SK-N-SH treated with all-trans-retinoic acid at 6 μM for 48 hours (cell line): ENCODE results near the gene EID2.

ENCODE experiments used
- ATAC-seq: fragments of 200-7000 bp; cut with Tn5 transposase; 3 replicates; pipeline ENCODE4 v1.9.1; 2020; ENCODE audit warnings: mild to moderate bottlenecking, moderate library complexity
- ARNTL ChIP-seq: fragments of 450-650 bp; formaldehyde crosslinking; IDR thresholded peaks from 2 replicates; pipeline ENCODE4 v1.5.0; 2020; ENCODE audit warnings: low read depth, mild to moderate bottlenecking, moderate library complexity, borderline replicate concordance
- BACH2 ChIP-seq: fragments of 250-450 bp; sonication (Bioruptor Pico); IDR thresholded peaks from 2 replicates; pipeline ENCODE4 v1.9.0; 2021; ENCODE audit warnings: mild to moderate bottlenecking, borderline replicate concordance
- CSDC2 ChIP-seq: fragments of 250-450 bp; sonication (Bioruptor Pico); IDR thresholded peaks from 2 replicates; pipeline ENCODE4 v1.5.0; 2020; ENCODE audit warnings: mild to moderate bottlenecking, moderate library complexity
- ESRRG ChIP-seq: fragments of 250-450 bp; sonication (Bioruptor Pico); IDR thresholded peaks from 2 replicates; pipeline ENCODE4 v1.6.1; 2021; ENCODE audit warnings: mild to moderate bottlenecking
- GLIS3 ChIP-seq: fragments of 250-450 bp; sonication (Bioruptor Pico); IDR thresholded peaks from 2 replicates; pipeline ENCODE4 v1.5.0; 2020; ENCODE audit warnings: mild to moderate bottlenecking, moderate library complexity
- ISL1 ChIP-seq: fragments of 250-450 bp; sonication (Bioruptor Pico); IDR thresholded peaks from 2 replicates; pipeline ENCODE4 v2.1.2; 2022; ENCODE audit warnings: mild to moderate bottlenecking, moderate library complexity
- OSR1 ChIP-seq: fragments of 250-450 bp; sonication (Bioruptor Pico); IDR thresholded peaks from 2 replicates; pipeline ENCODE4 v1.8.0; 2022; ENCODE audit warnings: moderate library complexity, mild to moderate bottlenecking, inconsistent platforms
- PPARA ChIP-seq: fragments of 250-450 bp; sonication (Bioruptor Pico); IDR thresholded peaks from 2 replicates; pipeline ENCODE4 v1.5.0; 2020; ENCODE audit warnings: mild to moderate bottlenecking, borderline replicate concordance
- RARB ChIP-seq: fragments of 250-450 bp; sonication (Bioruptor Pico); IDR thresholded peaks from 2 replicates; pipeline ENCODE4 v1.8.0; 2021; ENCODE audit warnings: mild to moderate bottlenecking, moderate library complexity
- SNAI2 ChIP-seq: fragments of 250-450 bp; sonication (Bioruptor Pico); IDR thresholded peaks from 2 replicates; pipeline ENCODE4 v1.5.0; 2020; ENCODE audit warnings: mild to moderate bottlenecking, moderate library complexity
- TOX ChIP-seq: fragments of 250-450 bp; sonication (Bioruptor Pico); IDR thresholded peaks from 2 replicates; pipeline ENCODE4 v1.8.0; 2021; ENCODE audit warnings: mild to moderate bottlenecking, moderate library complexity, borderline replicate concordance
- ZC3H10 ChIP-seq: fragments of 250-450 bp; sonication (Bioruptor Pico); IDR thresholded peaks from 2 replicates; pipeline ENCODE4 v1.5.1; 2021; ENCODE audit warnings: mild to moderate bottlenecking, moderate library complexity
- ZFP3 ChIP-seq: fragments of 250-450 bp; sonication (Bioruptor Pico); IDR thresholded peaks from 2 replicates; pipeline ENCODE4 v1.5.0; 2020; ENCODE audit warnings: mild to moderate bottlenecking, moderate library complexity
- ZNF565 ChIP-seq: fragments of 450-650 bp; formaldehyde crosslinking; conservative IDR thresholded peaks from 2 replicates; pipeline ENCODE4 v1.5.0; 2020; ENCODE audit warnings: low read depth, mild to moderate bottlenecking, moderate library complexity
- ZNF70 ChIP-seq: fragments of 450-650 bp; formaldehyde crosslinking; IDR thresholded peaks from 2 replicates; pipeline ENCODE4 v1.5.0; 2020; ENCODE audit warnings: mild to moderate bottlenecking, moderate library complexity
- ZNF8 ChIP-seq: fragments of 450-650 bp; formaldehyde crosslinking; IDR thresholded peaks from 2 replicates; pipeline ENCODE4 v1.5.0; 2020; ENCODE audit warnings: mild to moderate bottlenecking, moderate library complexity
- TF ChIP-seq, protein P1 (sequence below): fragments of 250-450 bp; sonication (Bioruptor Pico); IDR thresholded peaks from 2 replicates; pipeline ENCODE4 v1.8.0; 2020; ENCODE audit warnings: mild to moderate bottlenecking, moderate library complexity, borderline replicate concordance
- TF ChIP-seq, protein P2 (sequence below): fragments of 250-450 bp; sonication (Bioruptor Pico); IDR thresholded peaks from 2 replicates; pipeline ENCODE4 v1.8.0; 2021; ENCODE audit warnings: low read depth, mild to moderate bottlenecking, moderate library complexity, borderline replicate concordance
- TF ChIP-seq, protein P3 (sequence below): fragments of 250-450 bp; sonication (Bioruptor Pico); IDR thresholded peaks from 2 replicates; pipeline ENCODE4 v1.5.0; 2020; ENCODE audit warnings: mild to moderate bottlenecking, moderate library complexity
- TF ChIP-seq, protein P4 (sequence below): fragments of 250-450 bp; sonication (Bioruptor Pico); IDR thresholded peaks from 2 replicates; pipeline ENCODE4 v1.5.1; 2020; ENCODE audit warnings: low read depth, mild to moderate bottlenecking, moderate library complexity

The EID2 gene

GRCh38 chr19:39566064-39566463 lies 26.1 kb upstream of the EID2 start:
- ATAC-seq: no peak
- TF ChIP-seq PPARA (no peak), SNAI2 (no peak), ZNF8 (CRISPR knock-in tag) (no peak), CSDC2 (no peak), RARB (CRISPR knock-in tag) (no peak), GLIS3 (CRISPR knock-in tag) (no peak), BACH2 (CRISPR knock-in tag) (no peak), ARNTL (no peak)
- TF ChIP-seq, protein P1, sequence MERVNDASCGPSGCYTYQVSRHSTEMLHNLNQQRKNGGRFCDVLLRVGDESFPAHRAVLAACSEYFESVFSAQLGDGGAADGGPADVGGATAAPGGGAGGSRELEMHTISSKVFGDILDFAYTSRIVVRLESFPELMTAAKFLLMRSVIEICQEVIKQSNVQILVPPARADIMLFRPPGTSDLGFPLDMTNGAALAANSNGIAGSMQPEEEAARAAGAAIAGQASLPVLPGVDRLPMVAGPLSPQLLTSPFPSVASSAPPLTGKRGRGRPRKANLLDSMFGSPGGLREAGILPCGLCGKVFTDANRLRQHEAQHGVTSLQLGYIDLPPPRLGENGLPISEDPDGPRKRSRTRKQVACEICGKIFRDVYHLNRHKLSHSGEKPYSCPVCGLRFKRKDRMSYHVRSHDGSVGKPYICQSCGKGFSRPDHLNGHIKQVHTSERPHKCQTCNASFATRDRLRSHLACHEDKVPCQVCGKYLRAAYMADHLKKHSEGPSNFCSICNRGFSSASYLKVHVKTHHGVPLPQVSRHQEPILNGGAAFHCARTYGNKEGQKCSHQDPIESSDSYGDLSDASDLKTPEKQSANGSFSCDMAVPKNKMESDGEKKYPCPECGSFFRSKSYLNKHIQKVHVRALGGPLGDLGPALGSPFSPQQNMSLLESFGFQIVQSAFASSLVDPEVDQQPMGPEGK (CRISPR knock-in tag): no peak

DNA sequence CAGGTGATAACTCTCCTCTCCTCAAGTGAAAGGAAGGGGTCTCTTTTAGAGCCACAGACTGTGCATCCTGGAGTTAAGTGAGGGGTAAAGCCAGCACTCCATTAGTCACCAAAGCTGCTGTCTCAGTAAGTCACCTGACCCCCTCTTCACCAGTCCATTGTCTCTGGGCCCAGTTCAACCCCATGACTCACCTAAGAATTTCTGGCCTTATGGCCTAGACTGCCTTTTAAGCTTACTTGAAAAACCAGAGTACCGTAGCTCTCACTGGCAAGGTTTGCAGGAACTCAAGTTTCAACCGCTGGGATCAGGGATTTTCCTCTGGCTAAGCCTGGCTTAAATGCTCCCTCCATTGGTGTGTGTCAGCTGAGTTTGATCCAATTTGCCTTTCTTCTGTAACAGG lies 23.4 kb upstream of the EID2 start:
- ATAC-seq: no peak
- TF ChIP-seq GLIS3 (CRISPR knock-in tag) (no peak), OSR1 (CRISPR knock-in tag) (no peak), TOX (no peak), ESRRG (CRISPR knock-in tag) (no peak), ZFP3 (no peak), ARNTL (no peak), ISL1 (CRISPR knock-in tag) (no peak), ZNF8 (CRISPR knock-in tag) (no peak)
- TF ChIP-seq, protein P2, sequence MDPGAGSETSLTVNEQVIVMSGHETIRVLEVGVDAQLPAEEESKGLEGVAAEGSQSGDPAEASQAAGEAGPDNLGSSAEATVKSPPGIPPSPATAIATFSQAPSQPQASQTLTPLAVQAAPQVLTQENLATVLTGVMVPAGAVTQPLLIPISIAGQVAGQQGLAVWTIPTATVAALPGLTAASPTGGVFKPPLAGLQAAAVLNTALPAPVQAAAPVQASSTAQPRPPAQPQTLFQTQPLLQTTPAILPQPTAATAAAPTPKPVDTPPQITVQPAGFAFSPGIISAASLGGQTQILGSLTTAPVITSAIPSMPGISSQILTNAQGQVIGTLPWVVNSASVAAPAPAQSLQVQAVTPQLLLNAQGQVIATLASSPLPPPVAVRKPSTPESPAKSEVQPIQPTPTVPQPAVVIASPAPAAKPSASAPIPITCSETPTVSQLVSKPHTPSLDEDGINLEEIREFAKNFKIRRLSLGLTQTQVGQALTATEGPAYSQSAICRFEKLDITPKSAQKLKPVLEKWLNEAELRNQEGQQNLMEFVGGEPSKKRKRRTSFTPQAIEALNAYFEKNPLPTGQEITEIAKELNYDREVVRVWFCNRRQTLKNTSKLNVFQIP (CRISPR knock-in tag): no peak
- TF ChIP-seq, protein P3, sequence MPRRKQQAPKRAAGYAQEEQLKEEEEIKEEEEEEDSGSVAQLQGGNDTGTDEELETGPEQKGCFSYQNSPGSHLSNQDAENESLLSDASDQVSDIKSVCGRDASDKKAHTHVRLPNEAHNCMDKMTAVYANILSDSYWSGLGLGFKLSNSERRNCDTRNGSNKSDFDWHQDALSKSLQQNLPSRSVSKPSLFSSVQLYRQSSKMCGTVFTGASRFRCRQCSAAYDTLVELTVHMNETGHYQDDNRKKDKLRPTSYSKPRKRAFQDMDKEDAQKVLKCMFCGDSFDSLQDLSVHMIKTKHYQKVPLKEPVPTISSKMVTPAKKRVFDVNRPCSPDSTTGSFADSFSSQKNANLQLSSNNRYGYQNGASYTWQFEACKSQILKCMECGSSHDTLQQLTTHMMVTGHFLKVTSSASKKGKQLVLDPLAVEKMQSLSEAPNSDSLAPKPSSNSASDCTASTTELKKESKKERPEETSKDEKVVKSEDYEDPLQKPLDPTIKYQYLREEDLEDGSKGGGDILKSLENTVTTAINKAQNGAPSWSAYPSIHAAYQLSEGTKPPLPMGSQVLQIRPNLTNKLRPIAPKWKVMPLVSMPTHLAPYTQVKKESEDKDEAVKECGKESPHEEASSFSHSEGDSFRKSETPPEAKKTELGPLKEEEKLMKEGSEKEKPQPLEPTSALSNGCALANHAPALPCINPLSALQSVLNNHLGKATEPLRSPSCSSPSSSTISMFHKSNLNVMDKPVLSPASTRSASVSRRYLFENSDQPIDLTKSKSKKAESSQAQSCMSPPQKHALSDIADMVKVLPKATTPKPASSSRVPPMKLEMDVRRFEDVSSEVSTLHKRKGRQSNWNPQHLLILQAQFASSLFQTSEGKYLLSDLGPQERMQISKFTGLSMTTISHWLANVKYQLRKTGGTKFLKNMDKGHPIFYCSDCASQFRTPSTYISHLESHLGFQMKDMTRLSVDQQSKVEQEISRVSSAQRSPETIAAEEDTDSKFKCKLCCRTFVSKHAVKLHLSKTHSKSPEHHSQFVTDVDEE (CRISPR knock-in tag): no peak
- TF ChIP-seq, protein P4, sequence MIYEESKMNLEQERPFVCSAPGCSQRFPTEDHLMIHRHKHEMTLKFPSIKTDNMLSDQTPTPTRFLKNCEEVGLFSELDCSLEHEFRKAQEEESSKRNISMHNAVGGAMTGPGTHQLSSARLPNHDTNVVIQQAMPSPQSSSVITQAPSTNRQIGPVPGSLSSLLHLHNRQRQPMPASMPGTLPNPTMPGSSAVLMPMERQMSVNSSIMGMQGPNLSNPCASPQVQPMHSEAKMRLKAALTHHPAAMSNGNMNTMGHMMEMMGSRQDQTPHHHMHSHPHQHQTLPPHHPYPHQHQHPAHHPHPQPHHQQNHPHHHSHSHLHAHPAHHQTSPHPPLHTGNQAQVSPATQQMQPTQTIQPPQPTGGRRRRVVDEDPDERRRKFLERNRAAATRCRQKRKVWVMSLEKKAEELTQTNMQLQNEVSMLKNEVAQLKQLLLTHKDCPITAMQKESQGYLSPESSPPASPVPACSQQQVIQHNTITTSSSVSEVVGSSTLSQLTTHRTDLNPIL (CRISPR knock-in tag): no peak

- no peak for ATAC-seq
- TF ChIP-seq, protein P4 (CRISPR knock-in tag): no peak
- TF ChIP-seq BACH2 (CRISPR knock-in tag): no peak
- TF ChIP-seq ARNTL: no peak
- TF ChIP-seq ZNF70 (CRISPR knock-in tag): no peak
- no peak for TF ChIP-seq GLIS3 (CRISPR knock-in tag)
- TF ChIP-seq, protein P2 (CRISPR knock-in tag): no peak
- no peak for TF ChIP-seq CSDC2
- TF ChIP-seq ZFP3: no peak
- no peak for TF ChIP-seq PPARA
- TF ChIP-seq ZC3H10 (CRISPR knock-in tag): no peak
- no peak for TF ChIP-seq ISL1 (CRISPR knock-in tag)
- TF ChIP-seq TOX: no peak
- no peak for TF ChIP-seq ZNF565 (CRISPR knock-in tag)
- no peak for TF ChIP-seq ZNF8 (CRISPR knock-in tag)
- TF ChIP-seq, all 23 proteins: peak for 0
These were observed 18.7 kb upstream of the EID2 start for GRCh38 chr19:39558624-39559117.
